ENCODE measurements around the gene THAP8.

THAP8 gene, protein sequence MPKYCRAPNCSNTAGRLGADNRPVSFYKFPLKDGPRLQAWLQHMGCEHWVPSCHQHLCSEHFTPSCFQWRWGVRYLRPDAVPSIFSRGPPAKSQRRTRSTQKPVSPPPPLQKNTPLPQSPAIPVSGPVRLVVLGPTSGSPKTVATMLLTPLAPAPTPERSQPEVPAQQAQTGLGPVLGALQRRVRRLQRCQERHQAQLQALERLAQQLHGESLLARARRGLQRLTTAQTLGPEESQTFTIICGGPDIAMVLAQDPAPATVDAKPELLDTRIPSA

DNA sequence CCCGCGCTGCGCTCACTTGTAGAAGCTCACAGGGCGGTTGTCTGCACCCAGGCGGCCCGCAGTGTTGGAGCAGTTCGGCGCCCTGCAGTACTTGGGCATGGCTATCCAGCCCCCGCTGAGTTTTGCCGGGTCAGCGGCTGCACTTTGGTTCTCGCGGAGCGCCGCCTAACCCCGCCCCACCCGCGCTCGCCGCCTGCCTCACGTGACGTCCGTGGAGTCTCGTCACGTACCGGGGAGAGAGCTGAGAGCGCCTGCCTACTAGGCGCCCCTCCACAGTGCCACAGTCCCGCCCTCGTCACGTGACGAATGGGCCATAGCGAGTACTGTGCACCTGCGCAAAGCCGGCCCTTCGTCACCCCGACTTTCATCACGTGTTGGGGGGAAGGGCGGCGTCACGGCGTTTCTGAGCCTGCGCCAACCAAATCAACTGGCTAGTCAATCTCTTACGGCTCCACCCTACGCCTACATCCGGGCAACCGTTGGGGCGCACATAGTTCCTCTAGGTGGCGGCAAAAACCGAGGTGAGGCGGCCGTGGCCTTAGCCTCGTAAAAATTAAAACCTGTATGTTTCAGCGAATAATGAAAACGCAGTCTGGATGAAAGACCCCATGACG is at the start of gene THAP8:
THAP8 (minus strand) TSS at position 167 of the 614 bp plus-strand sequence; CDS start at position 99, 68 bp downstream.
- Histone ChIP-seq H3K4me1 (ENCODE audit: insufficient read depth, low read length, poor library complexity, severe bottlenecking) (peaks cover 45% of the 10 kb centered on the region), H3K9me2 (replicated peaks; ENCODE audit: low read depth, low read length) (no peaks in the 10 kb centered on the region), H4K20me1 (ENCODE audit: insufficient read depth, low read length, poor library complexity, severe bottlenecking) (peaks cover 37% of the 10 kb centered on the region), H3K9me3 (ENCODE audit: insufficient read depth, low read depth, low read length) (no peaks in the 10 kb centered on the region), H3K4me3 (ENCODE audit: low read length, poor library complexity, severe bottlenecking) (peak within 1 kb of the TSS; percentile 99), H3K4me2 (ENCODE audit: low read depth, low read length, poor library complexity, severe bottlenecking) (peak within 1 kb of the TSS; percentile 95), H2AFZ (ENCODE audit: low read length) (peak within 1 kb of the TSS; percentile 90), H3K27me3 (ENCODE audit: insufficient read depth, low read length, poor library complexity, severe bottlenecking) (no peaks in the 10 kb centered on the region), H3K36me3 (ENCODE audit: insufficient read depth, low read length) (peaks cover 9% of the 10 kb centered on the region; the same call in 1 of the 2 replicates), H3F3A (ENCODE audit: low read depth) (no peaks in the 10 kb centered on the region; the same call in 1 of the 2 replicates), H3K79me2 (ENCODE audit: insufficient read depth, low read length) (peaks cover 50% of the 10 kb centered on the region), H3K9ac (ENCODE audit: low read depth, low read length, poor library complexity, severe bottlenecking) (peak within 1 kb of the TSS; percentile 91)
- TF ChIP-seq, protein P1, sequence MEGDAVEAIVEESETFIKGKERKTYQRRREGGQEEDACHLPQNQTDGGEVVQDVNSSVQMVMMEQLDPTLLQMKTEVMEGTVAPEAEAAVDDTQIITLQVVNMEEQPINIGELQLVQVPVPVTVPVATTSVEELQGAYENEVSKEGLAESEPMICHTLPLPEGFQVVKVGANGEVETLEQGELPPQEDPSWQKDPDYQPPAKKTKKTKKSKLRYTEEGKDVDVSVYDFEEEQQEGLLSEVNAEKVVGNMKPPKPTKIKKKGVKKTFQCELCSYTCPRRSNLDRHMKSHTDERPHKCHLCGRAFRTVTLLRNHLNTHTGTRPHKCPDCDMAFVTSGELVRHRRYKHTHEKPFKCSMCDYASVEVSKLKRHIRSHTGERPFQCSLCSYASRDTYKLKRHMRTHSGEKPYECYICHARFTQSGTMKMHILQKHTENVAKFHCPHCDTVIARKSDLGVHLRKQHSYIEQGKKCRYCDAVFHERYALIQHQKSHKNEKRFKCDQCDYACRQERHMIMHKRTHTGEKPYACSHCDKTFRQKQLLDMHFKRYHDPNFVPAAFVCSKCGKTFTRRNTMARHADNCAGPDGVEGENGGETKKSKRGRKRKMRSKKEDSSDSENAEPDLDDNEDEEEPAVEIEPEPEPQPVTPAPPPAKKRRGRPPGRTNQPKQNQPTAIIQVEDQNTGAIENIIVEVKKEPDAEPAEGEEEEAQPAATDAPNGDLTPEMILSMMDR (conservative IDR thresholded peaks at IDR 0.05; ENCODE audit: low read length) = peak; percentile 49
- TF ChIP-seq EZH2phosphoT487 (IDR thresholded peaks at IDR 0.05; ENCODE audit: borderline replicate concordance) = no peak

DNA sequence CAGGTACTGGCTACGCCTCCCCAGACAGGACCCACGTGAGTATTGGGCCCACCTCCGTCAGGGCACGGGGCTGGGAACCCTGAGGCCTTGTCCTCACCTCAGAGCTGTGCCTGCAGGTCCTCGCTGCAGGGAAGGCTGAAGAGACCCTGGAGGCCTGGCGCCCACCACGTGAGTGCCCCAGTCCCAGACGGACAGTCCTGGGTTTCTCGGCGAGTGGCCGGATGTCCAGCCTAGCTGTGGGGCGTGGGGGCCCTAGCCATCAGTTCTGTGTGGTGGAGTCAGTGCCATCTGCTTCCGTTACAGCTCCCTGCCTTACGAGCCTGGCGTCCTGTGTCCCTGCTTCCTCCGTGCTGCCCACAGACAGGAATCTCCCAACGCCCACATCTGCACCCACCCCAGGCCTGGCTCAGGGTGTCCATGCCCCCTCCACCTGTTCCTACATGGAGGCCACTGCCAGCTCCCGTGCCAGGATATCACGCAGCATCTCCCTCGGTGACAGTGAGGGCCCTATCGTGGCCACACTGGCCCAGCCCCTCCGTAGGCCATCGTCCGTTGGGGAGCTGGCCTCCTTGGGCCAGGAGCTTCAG is 49.0 kb upstream of the THAP8 start:
- Histone ChIP-seq H3K27me3 (ENCODE audit: insufficient read depth, low read length, poor library complexity, severe bottlenecking) (no peaks in the 10 kb centered on the region), H3K36me3 (ENCODE audit: insufficient read depth, low read length) (peaks cover 64% of the 10 kb centered on the region; the same call in 1 of the 2 replicates), H4K20me1 (ENCODE audit: insufficient read depth, low read length, poor library complexity, severe bottlenecking) (no peaks in the 10 kb centered on the region), H2AFZ (ENCODE audit: low read length) (no peak overlapping the region), H3K9me3 (ENCODE audit: insufficient read depth, low read depth, low read length) (no peaks in the 10 kb centered on the region), H3K4me3 (ENCODE audit: low read length, poor library complexity, severe bottlenecking) (no peak overlapping the region), H3K9ac (ENCODE audit: low read depth, low read length, poor library complexity, severe bottlenecking) (no peak overlapping the region), H3F3A (ENCODE audit: low read depth) (no peaks in the 10 kb centered on the region), H3K4me1 (ENCODE audit: insufficient read depth, low read length, poor library complexity, severe bottlenecking) (no peaks in the 10 kb centered on the region), H3K4me2 (ENCODE audit: low read depth, low read length, poor library complexity, severe bottlenecking) (no peak overlapping the region), H3K9me2 (replicated peaks; ENCODE audit: low read depth, low read length) (no peaks in the 10 kb centered on the region), H3K79me2 (ENCODE audit: insufficient read depth, low read length) (no peaks in the 10 kb centered on the region)
- TF ChIP-seq, protein P1 (conservative IDR thresholded peaks at IDR 0.05; ENCODE audit: low read length) = no peak
- TF ChIP-seq EZH2phosphoT487 (IDR thresholded peaks at IDR 0.05; ENCODE audit: borderline replicate concordance) = no peak

DNA sequence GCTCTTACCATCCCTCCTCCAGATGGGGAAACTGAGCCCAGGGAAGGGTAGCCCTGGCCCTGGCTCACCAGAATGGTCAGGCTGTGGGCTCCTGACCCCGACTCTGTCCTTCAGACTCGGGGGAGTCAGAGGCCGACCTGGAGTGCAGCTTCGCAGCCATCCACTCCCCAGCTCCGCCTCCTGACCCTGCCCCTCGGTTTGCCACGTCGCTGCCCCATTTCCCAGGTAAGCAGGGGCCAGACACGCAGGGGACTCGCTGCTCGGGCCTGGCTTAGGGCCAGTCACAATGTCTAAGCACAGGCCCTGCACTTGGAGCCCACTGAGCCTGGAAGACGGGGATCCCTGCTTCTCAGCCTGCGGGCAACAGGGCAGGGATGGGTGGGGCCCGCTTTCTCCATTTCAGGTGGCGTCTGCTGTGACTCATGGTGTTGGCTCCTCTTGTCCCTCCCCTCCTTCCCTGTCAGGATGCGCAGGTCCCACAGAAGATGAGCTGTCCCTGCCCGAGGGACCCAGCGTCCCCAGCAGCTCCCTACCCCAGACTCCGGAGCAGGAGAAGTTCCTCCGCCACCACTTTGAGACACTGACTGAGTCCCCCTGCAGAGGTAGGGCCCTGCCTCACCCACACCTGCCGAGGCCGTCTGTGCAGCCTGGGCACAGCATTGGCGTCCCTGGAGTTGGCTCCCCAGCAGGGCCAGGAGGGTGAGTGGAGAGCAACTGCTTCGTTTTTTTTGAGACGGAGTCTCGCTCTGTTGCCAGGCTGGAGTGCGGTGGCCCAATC is 47.7 kb upstream of the THAP8 start:
- H3K9ac ChIP-seq (ENCODE audit: low read depth, low read length, poor library complexity, severe bottlenecking) = no peak overlapping the region
- no peaks in the 10 kb centered on the region for H3K79me2 ChIP-seq (ENCODE audit: insufficient read depth, low read length)
- H3K4me1 ChIP-seq (ENCODE audit: insufficient read depth, low read length, poor library complexity, severe bottlenecking) = no peaks in the 10 kb centered on the region
- no peaks in the 10 kb centered on the region for H3K27me3 ChIP-seq (ENCODE audit: insufficient read depth, low read length, poor library complexity, severe bottlenecking)
- no peak for TF ChIP-seq EZH2phosphoT487 (IDR thresholded peaks at IDR 0.05; ENCODE audit: borderline replicate concordance)
- TF ChIP-seq, protein P1 (conservative IDR thresholded peaks at IDR 0.05; ENCODE audit: low read length) = no peak
- no peaks in the 10 kb centered on the region for H3F3A ChIP-seq (ENCODE audit: low read depth)
- no peaks in the 10 kb centered on the region for H3K9me2 ChIP-seq (replicated peaks; ENCODE audit: low read depth, low read length)
- H2AFZ ChIP-seq (ENCODE audit: low read length) = no peak overlapping the region
- no peaks in the 10 kb centered on the region for H3K9me3 ChIP-seq (ENCODE audit: insufficient read depth, low read depth, low read length)
- H3K4me3 ChIP-seq (ENCODE audit: low read length, poor library complexity, severe bottlenecking) = no peak overlapping the region
- H4K20me1 ChIP-seq (ENCODE audit: insufficient read depth, low read length, poor library complexity, severe bottlenecking) = no peaks in the 10 kb centered on the region
- peaks cover 71% of the 10 kb centered on the region; the same call in 1 of the 2 replicates for H3K36me3 ChIP-seq (ENCODE audit: insufficient read depth, low read length)
- no peak overlapping the region for H3K4me2 ChIP-seq (ENCODE audit: low read depth, low read length, poor library complexity, severe bottlenecking)

Measured in Loucy (cell line).